Adrenal gland (tissue), 12 donors: ENCODE results near the gene CPVL. TPM values are rescaled to one million over a fixed set of nuclear protein-coding genes. Genes with fewer than 3 reads are reported as not detected.

Source experiments
- DNase-seq, 7 donors: peaks; one replicate each; pipeline ENCODE4 v3.0.0-alpha.2; 2019 to 2020
- H3K27ac ChIP-seq, 5 donors: fragments of 200-600 bp; sonication (generic) in 4 of 5; 1 replicate in 3 of 5; 2 replicates in 2 of 5; pipeline versions ENCODE4 v1.5.1 to v1.8.0; 2016 to 2020; ENCODE audit warnings: mild to moderate bottlenecking in 1 of 5
- H3K27me3 ChIP-seq: fragments of 200-600 bp; 2 replicates; pipeline ENCODE4 v1.8.0; 2021
- H3K36me3 ChIP-seq, 2 donors: fragments of 200-600 bp; replicated peaks in 1 of 2; 1 replicate in 1 of 2; 2 replicates in 1 of 2; pipeline versions ENCODE4 v1.5.1 to v1.8.0; 2018 to 2022
- H3K4me1 ChIP-seq, 2 donors: fragments of 200-600 bp; replicated peaks in 1 of 2; 1 replicate in 1 of 2; 2 replicates in 1 of 2; pipeline versions ENCODE4 v1.5.1 to v1.8.0; 2018 to 2021
- H3K4me3 ChIP-seq, 4 donors: fragments of 200-600 bp; sonication (generic) in 3 of 4; one replicate each; pipeline ENCODE4 v1.5.1; 2016 to 2018
- H3K9me3 ChIP-seq, 3 donors: fragments of 200-600 bp; sonication (generic) in 1 of 3; replicated peaks in 1 of 3; 1 replicate in 2 of 3; 2 replicates in 1 of 3; pipeline versions ENCODE4 v1.5.1 to v1.8.0; 2016 to 2021
- CTCF ChIP-seq, 6 experiments: fragments of 450-650 bp in 4 of 6; fragments of 200-600 bp in 2 of 6; sonication (generic) in 1 of 6; IDR thresholded peaks; 1 replicate in 5 of 6; 2 replicates in 1 of 6; pipeline versions ENCODE4 v1.5.1 to v1.8.0; 2016 to 2021; ENCODE audit warnings: antibody characterized with exemption in 6 of 6, mild to moderate bottlenecking in 2 of 6, moderate library complexity in 1 of 6
- POLR2A ChIP-seq, 2 donors: fragments of 450-650 bp; IDR thresholded peaks; one replicate each; pipeline ENCODE4 v1.6.1; 2017; ENCODE audit warnings: antibody characterized with exemption in 2 of 2, mild to moderate bottlenecking in 2 of 2, moderate library complexity in 1 of 2
- WGBS, 4 donors: extraction: QIAGEN DNeasy Blood & Tissue Kit in 2 of 4; methylation state at CpG; one replicate each; pipeline versions ENCODE4 v1.1.5 to v1.1.7; 2013 to 2017; 5-methylcytosine and 5-hydroxymethylcytosine counted together
- intact Hi-C, 2 donors: fragments of 100-400 bp; cut with DNase I; formaldehyde crosslinking; loops; one replicate each; pipeline versions ENCODE4 v1.14.1 to v1.15.0; 2022 to 2023
- polyA plus RNA-seq, 3 donors: library from polyadenylated mRNA; stranded (reverse); fragments of 200-250 nt in 2 of 3; fragments of 350-450 nt in 1 of 3; fragmentation: Illumina TruSeq in 1 of 3; extraction: RNeasy Lipid Tissue Mini Kit (QIAGEN cat#74804) in 1 of 3; gene quantifications; one replicate each; pipeline ENCODE4 v1.2.3, GENCODE V29; 2013 to 2014
- total RNA-seq, 9 donors: library from RNA; depleted of rRNA in 4 of 9; stranded (reverse); fragments of >200 nt in 4 of 9; fragments of 120-200 nt in 1 of 9; fragmentation: NEBNext Ultra II Directional in 1 of 9; extraction: Animal tissue kit (Norgen Biotek cat#: 25700) in 1 of 9; gene quantifications; one replicate each; pipeline versions ENCODE4 v1.1.0 to v1.2.4, GENCODE V29; 2013 to 2023
- donor health status: healthy with polysubstance abuse.
- donor health status: Bipolar disorder and iron deficiency.
- donor health status: DM: yes; HTN: yes; CAD: no.
- donor health status: DM: no; HTN: no; CAD: no.
- donor health status: DM: no; HTN: no; CAD: no.
- donor health status: DM: yes; HTN: yes; CAD: no.

The CPVL gene
- total and polyA plus RNA-seq, 12 donors = 3.2 to 61.7 (median 32.7) TPM

DNA sequence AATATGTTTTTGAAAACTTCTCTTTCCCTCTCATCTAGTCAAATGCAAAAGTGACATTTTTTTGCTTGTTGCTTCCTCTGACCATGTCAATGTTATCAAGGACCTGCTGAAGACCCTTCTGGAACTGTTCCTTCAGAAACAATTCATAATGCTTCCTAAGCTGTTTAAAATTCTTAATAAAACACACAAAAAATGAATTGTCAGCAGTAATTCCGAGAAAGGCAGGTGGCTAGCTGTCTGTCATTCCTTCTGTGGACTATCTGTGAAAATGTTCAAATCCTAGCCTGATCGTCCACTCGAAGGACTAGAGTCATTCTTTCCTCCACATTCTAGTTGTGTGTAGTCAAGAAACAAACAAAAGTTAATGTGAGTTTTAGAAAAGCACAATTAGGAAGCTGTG, 131.6 kb downstream of the CPVL start:
- H3K36me3 ChIP-seq = no peaks in the 10 kb centered on the region
- intact Hi-C loops = no loop called here
- H3K4me3 ChIP-seq = no peak overlapping the region
- 80 to 93% (median 88%) methylated on average over 3 of the region's 3 CpGs for WGBS, 4 donors
- no peak for TF ChIP-seq POLR2A (IDR thresholded peaks at IDR 0.05)
- TF ChIP-seq CTCF (IDR thresholded peaks at IDR 0.05) = no peak
- no peaks in the 10 kb centered on the region for H3K9me3 ChIP-seq
- H3K27ac ChIP-seq = no peak overlapping the region
- DNase-seq = no peak
- H3K27me3 ChIP-seq = no peaks in the 10 kb centered on the region
- H3K4me1 ChIP-seq = peaks cover 0 to 9% of the 10 kb centered on the region in 2 donors

DNA sequence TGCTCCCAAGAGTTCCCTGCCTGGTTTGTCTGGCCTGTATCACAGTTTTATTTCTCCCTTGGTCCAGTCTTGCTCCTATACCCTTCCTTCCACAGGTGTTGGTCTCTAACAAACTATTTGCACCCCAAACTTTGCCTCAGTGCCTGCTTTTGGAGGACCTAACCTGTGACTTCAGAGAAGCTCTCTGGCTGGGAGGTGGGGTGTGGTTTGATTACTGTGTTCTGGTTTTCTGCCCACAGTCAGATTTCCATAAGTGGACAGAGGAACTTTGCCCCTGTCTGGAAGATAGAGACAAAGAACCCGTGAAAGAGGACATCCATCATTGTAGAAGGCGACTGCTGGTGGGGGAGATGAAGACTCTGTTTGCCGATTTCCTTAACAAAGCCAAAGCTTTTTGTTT, 132.4 kb downstream of the CPVL start:
- Histone ChIP-seq H3K27ac (no peak overlapping the region), H3K36me3 (no peaks in the 10 kb centered on the region), H3K4me1 (peaks cover 0 to 9% of the 10 kb centered on the region in 2 donors), H3K4me3 (no peak overlapping the region), H3K27me3 (no peaks in the 10 kb centered on the region), H3K9me3 (no peaks in the 10 kb centered on the region)
- intact Hi-C loops = no loop called here
- WGBS, 4 donors = 57 to 75% (median 64%) methylated on average over 3 of the region's 3 CpGs
- no peak for DNase-seq
- TF ChIP-seq POLR2A (IDR thresholded peaks at IDR 0.05) (no peak), CTCF (IDR thresholded peaks at IDR 0.05) (no peak)

DNA sequence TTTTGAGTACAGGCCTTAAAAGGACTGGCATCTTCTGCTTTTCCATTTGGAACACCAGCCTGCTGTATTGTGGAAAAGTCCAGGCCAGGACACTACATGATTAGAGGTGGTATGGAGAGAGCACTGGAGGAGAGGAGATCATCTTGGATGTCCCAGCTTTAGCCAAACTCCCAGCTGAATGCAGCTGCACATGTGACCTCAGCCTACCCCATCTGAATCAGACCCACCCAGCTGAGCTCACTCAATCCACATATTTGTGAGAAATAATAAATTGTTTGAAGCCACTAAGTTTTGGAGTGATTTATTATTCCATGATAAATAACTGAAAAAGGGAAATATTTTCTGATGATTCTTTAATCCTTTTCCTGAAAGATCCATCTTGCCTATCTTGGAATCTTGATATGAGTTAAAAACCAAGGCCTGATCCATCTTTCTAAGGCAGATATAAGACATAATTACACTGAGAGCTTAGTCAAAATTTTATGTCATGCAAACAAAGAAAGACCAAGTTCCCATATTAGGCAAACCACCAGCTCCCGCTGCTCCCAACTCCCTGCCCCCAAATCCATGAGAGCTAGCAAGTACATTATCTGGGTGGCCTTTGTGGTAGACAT, 133.1 kb downstream of the CPVL start:
- Histone ChIP-seq H3K36me3 (no peaks in the 10 kb centered on the region), H3K4me3 (no peak overlapping the region), H3K27ac (no peak overlapping the region), H3K9me3 (no peaks in the 10 kb centered on the region), H3K27me3 (no peaks in the 10 kb centered on the region), H3K4me1 (peaks cover 0 to 9% of the 10 kb centered on the region in 2 donors)
- WGBS, 4 donors = 77 to 88% (median 84%) methylated on average over 1 of the region's 1 CpG
- DNase-seq = no peak
- TF ChIP-seq CTCF (IDR thresholded peaks at IDR 0.05) (no peak), POLR2A (IDR thresholded peaks at IDR 0.05) (no peak)
- intact Hi-C loops = no loop called here

DNA sequence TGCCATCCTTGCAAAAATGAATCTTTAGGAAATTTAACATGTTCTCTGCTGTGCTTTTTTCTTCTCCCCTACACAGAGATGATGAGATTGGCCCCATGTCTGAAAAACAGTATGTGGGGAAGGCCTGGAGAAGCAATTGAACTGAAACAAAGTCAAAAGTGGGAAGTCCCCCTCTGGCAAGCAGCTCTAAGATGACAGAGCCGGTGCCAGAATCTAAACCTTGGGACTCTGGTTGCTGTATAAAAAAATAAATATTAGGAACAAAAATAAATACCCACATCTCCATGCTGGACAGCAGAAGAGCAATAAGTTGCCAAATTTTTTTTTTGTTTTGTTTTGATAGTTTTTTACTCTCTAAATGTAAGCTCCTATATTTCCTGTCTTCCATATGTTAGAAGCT, 136.4 kb downstream of the CPVL start:
- no peaks in the 10 kb centered on the region for H3K27me3 ChIP-seq
- H3K9me3 ChIP-seq = no peaks in the 10 kb centered on the region
- intact Hi-C loops = no loop called here
- TF ChIP-seq POLR2A (IDR thresholded peaks at IDR 0.05) = no peak
- no peak for TF ChIP-seq CTCF (IDR thresholded peaks at IDR 0.05)
- no peak overlapping the region for H3K4me3 ChIP-seq
- H3K4me1 ChIP-seq = peaks cover 0 to 9% of the 10 kb centered on the region in 2 donors
- 44 to 58% (median 47%) methylated on average over 1 of the region's 1 CpG for WGBS, 4 donors
- H3K27ac ChIP-seq = no peak overlapping the region
- DNase-seq = no peak
- no peaks in the 10 kb centered on the region for H3K36me3 ChIP-seq
